ENCODE data around the gene GNPTG. TPM values are rescaled to one million over a fixed set of nuclear protein-coding genes. Genes with fewer than 3 reads are reported as not detected.

Gene GNPTG
- total RNA-seq, 1 experiment from 2014 or later: 40.6 TPM

GRCh38 chr16:1380195-1380594, 28.5 kb downstream of the GNPTG start:
- DNase-seq: no peak
- CTCF ChIA-PET: no interaction called here
- Histone ChIP-seq H3K27me3 (ENCODE audit: insufficient read depth, low read depth) (no peaks in the 10 kb centered on the region), H3K36me3 (ENCODE audit: low read depth) (no peaks in the 10 kb centered on the region), H3K27ac (no peak overlapping the region), H3K79me2 (ENCODE audit: low read depth) (peaks cover 39% of the 10 kb centered on the region), H3K4me1 (replicated peaks; ENCODE audit: insufficient read depth) (peaks cover 21% of the 10 kb centered on the region), H3K4me2 (peak overlapping the region; percentile 99), H3K4me3 (peak overlapping the region; percentile 80), H4K20me1 (ENCODE audit: insufficient read depth) (peaks cover 16% of the 10 kb centered on the region; the same call in 1 of the 2 replicates), H3K9me2 (ENCODE audit: insufficient read depth) (no peaks in the 10 kb centered on the region), H3K9me3 (ENCODE audit: insufficient read depth, low read depth) (no peaks in the 10 kb centered on the region), H3F3A (ENCODE audit: insufficient read depth, low read depth) (peaks cover 17% of the 10 kb centered on the region), H2AFZ (no peak overlapping the region)
- TF ChIP-seq CTCF (conservative IDR thresholded peaks at IDR 0.05) (no peak), EZH2 (IDR thresholded peaks at IDR 0.05; ENCODE audit: low read depth) (no peak)
- intact Hi-C loops (cut with micrococcal nuclease; ENCODE audit: unreplicated experiment): no loop called here
- no TSS peak for BruUV-seq (replicated peaks)
- POLR2A ChIA-PET (ENCODE audit: unreplicated experiment): interaction anchor here (0.7 kb wide), 1 partner anchor 38 kb away, joined by 12 read pairs; no protein-coding TSS in a partner anchor

- H3K27me3 ChIP-seq (ENCODE audit: insufficient read depth, low read depth): no peaks in the 10 kb centered on the region
- intact Hi-C loops (cut with micrococcal nuclease; ENCODE audit: unreplicated experiment): no loop called here
- CTCF ChIA-PET: interaction anchor here (0.6 kb wide), 1 partner anchor 38 kb away, joined by 7 read pairs; no protein-coding TSS in a partner anchor
- H4K20me1 ChIP-seq (ENCODE audit: insufficient read depth): peaks cover 16% of the 10 kb centered on the region; the same call in 1 of the 2 replicates
- peaks cover 21% of the 10 kb centered on the region for H3K4me1 ChIP-seq (replicated peaks; ENCODE audit: insufficient read depth)
- no TSS peak for BruUV-seq (replicated peaks)
- no peaks in the 10 kb centered on the region for H3K9me3 ChIP-seq (ENCODE audit: insufficient read depth, low read depth)
- no peak overlapping the region for H2AFZ ChIP-seq
- H3K4me3 ChIP-seq: no peak overlapping the region
- no peaks in the 10 kb centered on the region for H3K9me2 ChIP-seq (ENCODE audit: insufficient read depth)
- H3K79me2 ChIP-seq (ENCODE audit: low read depth): peaks cover 23% of the 10 kb centered on the region
- peaks cover 17% of the 10 kb centered on the region for H3F3A ChIP-seq (ENCODE audit: insufficient read depth, low read depth)
- TF ChIP-seq CTCF (conservative IDR thresholded peaks at IDR 0.05) (no peak), EZH2 (IDR thresholded peaks at IDR 0.05; ENCODE audit: low read depth) (no peak)
- no peak overlapping the region for H3K27ac ChIP-seq
- DNase-seq: no peak
- no peaks in the 10 kb centered on the region for H3K36me3 ChIP-seq (ENCODE audit: low read depth)
- no peak overlapping the region for H3K4me2 ChIP-seq
- POLR2A ChIA-PET (ENCODE audit: unreplicated experiment): interaction anchor here (0.5 kb wide), 1 partner anchor 8 kb away, joined by 4 read pairs; no protein-coding TSS in a partner anchor
These were observed 30.1 kb downstream of the GNPTG start for GRCh38 chr16:1381612-1382406.

GRCh38 chr16:1383556-1383955, 31.8 kb downstream of the GNPTG start:
- Histone ChIP-seq H4K20me1 (ENCODE audit: insufficient read depth) (0 out of 2 replicates have a peak, but pooled peaks cover under 1% of the 10 kb centered on the region), H3K27ac (no peak overlapping the region), H3K4me2 (no peak overlapping the region), H3K4me1 (replicated peaks; ENCODE audit: insufficient read depth) (0 out of 2 replicates have a peak, but pooled peaks cover 6% of the 10 kb centered on the region), H3K79me2 (ENCODE audit: low read depth) (peaks cover 6% of the 10 kb centered on the region), H3K4me3 (no peak overlapping the region), H3F3A (ENCODE audit: insufficient read depth, low read depth) (peaks cover 17% of the 10 kb centered on the region), H3K36me3 (ENCODE audit: low read depth) (no peaks in the 10 kb centered on the region), H3K9me2 (ENCODE audit: insufficient read depth) (no peaks in the 10 kb centered on the region), H3K9me3 (ENCODE audit: insufficient read depth, low read depth) (no peaks in the 10 kb centered on the region), H3K27me3 (ENCODE audit: insufficient read depth, low read depth) (no peaks in the 10 kb centered on the region), H2AFZ (no peak overlapping the region)
- ChIA-PET POLR2A (ENCODE audit: unreplicated experiment) (no interaction called here), CTCF (no interaction called here)
- no peak for DNase-seq
- intact Hi-C loops (cut with micrococcal nuclease; ENCODE audit: unreplicated experiment): no loop called here
- BruUV-seq (replicated peaks): no TSS peak
- no peak for TF ChIP-seq CTCF (conservative IDR thresholded peaks at IDR 0.05)
- TF ChIP-seq EZH2 (IDR thresholded peaks at IDR 0.05; ENCODE audit: low read depth): no peak
